NCI-H1930 (cell line): Measurements from ENCODE around the gene FRY.

Experiments used
- DNase-seq, 2 experiments: peaks; one replicate each; lab custom pipeline; 2025; lab: John Stamatoyannopoulos, UW

FRY gene

DNA sequence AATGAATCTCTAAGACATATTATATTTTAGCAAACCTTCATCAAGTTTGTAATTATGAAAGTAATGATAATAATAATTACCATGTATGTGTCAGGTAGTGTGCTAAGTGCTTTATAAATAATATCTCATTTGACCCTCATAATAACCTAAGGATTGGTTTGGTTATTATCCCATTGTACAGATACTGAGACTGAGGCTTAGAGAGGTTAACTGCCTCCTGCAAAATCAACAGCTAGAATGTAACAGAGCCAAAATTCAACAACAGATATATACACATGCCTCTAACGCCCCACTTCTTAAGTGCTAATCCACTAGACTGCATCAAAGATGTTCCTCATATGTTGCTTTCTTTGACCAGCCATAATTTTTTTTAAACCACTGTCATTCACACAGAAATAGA, 142.8 kb downstream of the FRY start:
- no peak for DNase-seq

DNA sequence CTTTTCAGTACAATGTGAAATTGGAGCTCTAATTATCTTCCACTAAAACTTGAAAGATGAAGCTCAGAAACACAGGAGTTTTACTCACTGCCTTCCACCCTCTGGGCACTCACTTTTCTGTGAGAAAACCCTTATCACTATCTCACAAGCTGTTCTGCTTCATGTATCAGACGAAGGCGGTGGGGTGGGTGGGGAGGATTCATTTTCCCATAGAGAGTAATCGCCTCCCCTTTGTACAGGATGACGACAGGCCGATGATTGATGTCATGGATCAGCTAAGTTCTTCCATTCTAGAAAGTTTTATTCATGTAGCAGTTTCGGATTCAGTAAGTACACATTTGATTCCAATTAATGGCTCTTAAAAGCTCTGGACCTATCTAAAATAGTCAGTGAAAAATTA, 143.7 kb downstream of the FRY start:
- no peak for DNase-seq

DNA sequence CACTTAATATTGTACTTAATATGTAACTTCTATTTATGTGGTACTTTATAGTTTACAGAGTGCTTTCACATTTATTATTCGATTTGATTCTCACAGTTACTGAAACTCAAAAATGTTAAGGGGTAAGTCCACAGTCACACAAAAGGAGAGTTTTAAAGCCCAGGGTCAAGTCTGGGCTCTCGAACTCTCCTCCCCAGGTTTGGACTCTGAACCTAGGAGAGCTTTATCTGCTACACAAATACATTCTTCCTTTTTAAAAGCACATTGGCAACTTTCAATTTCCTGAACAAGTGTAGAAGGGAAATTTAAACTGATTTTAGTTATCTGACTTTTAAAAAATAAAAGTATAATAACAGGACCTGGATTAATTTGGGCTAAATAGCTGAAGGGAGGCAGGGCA, 144.4 kb downstream of the FRY start:
- DNase-seq = no peak

DNA sequence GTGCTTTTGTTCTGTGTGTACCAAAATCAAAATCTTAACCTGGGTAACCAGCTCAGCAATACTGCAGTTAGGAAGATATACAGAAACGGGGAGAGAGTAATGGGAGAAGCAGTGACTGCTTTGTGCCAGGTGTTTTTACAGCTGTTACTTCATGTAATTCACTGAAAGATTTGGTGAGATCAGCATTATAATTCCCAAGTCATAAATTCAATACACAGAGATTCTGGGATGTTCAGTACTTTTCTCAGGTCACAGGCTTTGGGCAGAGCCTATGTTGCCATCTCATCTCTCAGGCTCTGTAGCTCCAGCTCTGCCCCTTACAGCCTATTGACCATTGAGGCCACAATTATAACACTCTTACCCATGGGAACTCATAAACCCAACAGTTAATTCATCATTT, 145.1 kb downstream of the FRY start:
- DNase-seq = no peak

DNA sequence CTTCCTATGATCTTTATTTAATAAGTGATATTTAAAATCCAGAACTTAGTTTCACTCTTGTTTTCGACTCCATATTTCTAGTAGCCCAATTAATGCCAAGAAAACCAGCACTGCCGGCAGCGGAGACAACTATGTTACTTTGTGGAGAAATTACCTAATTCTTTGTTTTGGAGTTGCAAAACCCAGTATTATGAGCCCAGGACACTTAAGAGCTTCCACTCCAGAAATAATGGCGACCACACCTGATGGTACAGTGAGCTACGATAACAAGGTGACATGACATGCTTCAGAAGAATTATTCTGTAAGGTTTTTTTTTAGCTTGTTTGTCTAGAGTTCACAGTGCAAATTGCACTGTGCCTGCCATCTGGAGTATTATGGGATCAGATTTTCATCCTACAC, 147.2 kb downstream of the FRY start:
- DNase-seq = no peak

DNA sequence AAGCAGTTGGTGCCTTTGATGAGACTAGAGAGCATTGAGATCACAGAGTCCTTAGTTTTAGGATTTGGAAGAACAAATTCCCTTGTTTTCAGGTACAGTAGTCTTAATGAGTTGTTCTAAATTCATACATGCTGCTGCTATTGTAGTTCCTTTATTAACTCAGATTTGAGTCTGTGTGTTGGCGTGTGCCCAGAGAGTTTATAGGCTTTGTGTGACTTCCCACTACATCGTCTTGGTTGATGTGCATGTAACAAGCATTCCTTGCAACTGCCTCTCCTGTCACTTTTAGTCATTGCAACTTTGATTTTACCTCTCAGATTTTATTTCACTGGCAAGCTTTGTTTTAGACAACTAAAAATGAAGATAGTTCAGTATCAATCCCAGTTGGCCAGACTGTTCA, 148.1 kb downstream of the FRY start:
- no peak for DNase-seq

DNA sequence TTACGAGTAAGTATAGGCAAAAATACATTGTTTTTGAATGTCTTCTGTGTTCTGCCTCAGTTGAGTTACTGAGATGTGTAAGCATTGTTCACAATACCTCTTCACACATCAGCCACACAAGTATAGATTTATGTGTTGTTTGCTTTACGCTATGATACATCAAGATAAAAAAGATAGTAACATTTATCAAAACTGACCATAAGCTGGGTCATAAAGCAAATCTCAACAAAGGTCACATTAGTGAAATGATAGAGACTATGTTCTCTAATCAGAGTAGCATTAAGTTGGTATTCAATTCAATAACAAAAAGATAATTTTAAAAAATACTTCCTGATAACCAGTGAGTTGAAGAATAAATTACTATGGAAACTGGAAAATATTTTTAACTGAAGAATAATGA, 156.1 kb downstream of the FRY start:
- DNase-seq = no peak

DNA sequence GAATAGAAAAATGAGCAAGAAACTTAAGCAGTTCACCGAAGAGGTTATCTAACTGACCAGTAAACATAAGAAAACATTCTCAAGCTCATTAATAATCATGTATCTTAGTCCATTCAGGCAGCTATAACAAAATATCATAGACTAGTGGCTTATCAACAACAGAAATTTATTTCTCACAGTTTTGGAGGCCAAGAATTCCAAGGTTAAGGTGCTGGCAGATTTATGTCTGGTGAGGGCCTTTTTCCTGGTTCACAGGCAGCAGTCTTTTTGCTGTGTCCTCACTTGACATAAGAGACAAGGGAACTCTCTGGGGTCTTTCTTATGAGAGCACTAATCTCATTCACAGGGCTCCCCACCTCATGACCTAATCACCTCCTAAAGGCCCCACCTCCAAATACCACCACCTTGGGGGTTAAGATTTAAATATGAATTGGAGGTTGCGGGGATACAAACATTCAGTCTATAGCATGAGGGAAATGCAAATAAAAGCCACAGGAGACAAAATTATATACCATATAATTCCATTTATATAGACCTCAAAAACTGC, 160.0 kb downstream of the FRY start:
- DNase-seq = no peak

DNA sequence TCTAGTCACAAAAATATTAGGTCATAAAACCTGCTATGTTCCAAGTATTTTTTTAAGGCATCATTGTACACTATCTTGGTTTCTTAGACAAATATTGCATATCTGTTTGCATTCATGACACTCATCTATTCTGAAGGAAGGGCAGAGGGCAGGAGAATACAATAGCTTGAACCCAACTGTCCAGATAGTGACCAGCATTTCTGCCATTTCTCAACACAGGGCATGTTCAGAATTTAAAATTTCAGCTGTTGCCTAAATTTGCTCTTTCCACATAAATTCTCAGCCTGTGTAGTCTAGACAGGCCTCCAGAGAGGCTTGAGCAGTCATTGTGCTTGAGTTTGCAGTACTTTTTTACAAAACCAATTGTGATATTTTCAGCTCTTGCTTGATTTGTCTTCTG, 164.1 kb downstream of the FRY start:
- no peak for DNase-seq

DNA sequence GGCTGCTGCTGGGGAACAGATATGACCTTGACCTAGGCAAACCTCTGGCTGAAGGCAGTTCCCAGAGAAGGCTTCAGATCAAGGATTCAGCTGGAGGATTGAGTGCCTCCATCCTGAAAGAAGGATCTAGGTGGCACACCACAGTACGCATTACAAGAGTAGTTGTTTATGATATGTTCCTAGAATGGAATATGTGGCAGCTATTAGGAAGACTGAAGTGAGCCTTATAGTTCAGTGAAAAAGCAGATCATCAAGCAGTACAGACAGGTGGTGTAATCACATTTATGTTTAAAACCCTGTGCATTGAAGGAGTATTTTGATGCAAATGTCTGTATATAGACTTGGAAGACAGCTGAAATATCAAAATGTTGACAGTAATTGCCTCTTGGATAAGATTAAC, 167.6 kb downstream of the FRY start:
- DNase-seq = no peak

DNA sequence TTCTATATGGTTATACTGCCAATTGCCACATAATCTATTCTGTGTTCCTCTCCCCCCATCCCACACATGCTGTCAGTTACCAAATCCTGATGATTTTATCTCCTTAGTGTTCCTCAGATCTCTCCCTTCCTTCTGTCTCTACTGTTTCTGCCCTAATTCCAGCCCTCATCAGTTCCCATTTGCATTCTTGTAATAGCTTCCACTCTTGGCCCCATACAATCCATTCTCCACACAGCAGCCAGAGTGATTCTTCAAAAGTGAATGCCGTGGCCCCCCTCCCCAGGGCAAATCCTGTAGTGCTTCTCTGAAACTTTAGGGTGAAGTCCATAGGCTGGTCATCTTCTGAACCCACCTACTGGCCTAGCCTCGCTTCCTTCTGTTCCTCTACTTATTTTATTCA, 169.2 kb downstream of the FRY start:
- no peak for DNase-seq

DNA sequence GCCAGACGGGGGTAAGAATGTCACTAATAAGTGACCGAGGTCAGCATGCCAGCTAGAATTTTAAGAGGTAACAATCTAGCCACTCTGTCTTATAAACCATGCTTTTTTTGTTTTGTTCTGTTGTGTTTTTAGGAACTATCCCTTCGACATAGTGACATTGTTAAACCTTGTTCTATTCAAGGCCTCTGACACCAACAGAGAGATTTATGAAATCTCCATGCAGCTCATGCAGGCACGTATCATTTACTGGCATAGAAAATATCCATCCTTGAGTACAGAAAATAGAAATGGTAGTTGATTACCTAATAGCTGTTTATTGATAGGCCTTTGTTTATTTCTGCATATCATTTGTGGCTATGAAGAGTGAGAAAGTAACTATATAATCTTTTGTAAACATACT, 170.2 kb downstream of the FRY start:
- DNase-seq = no peak

DNA sequence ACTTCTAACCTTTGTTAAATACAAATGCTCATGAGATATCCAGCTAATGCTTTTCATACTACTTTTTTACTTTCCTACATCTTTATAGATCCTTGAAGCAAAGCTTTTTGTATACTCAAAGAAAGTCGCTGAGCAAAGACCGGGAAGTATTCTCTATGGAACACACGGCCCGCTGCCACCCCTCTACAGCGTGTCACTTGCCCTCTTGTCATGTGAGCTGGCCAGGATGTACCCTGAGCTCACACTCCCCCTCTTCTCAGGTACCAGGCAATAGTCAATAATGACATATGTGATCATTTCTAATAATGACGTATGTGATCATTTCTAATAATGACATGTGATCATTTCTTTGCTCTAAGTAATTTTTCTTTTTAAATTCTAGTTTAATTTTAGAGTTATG, 170.7 kb downstream of the FRY start:
- no peak for DNase-seq

DNA sequence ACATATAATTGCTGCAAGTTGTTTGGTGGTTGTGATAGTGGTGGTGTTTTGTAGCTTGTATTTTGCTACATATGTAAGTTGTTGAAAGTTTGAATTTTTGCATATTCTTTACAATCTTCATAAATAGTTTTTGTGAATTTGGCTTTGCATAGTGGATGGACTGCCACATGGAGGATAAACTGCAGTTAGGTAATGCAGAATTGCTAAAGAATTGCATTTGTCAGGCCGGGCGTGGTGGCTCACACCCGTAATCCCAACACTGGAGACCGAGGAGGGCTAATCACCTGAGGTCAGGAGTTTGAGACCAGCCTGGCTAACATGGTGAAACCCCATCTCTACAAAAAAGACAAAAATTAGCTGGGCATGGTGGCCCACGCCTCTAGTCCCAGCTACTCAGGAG, 171.6 kb downstream of the FRY start:
- DNase-seq = no peak

DNA sequence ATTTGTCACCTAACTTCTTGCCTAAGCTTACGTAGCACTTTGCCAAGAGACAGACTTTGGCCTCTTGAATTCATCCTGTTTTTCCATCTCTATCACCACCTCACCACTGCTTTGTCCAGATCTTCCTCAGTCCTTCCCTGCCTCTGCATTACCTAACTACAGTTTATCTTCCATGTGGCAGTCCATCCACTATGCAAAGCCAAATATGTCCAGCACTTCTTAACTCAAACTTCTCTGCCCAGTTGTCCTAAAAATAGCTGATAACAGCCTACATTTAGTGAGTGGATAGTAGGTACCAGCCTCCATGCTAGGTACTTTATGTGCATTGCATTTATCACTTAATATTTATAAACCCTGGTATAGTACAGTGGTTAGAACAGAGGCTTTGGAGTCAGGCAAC, 172.2 kb downstream of the FRY start:
- DNase-seq = no peak

DNA sequence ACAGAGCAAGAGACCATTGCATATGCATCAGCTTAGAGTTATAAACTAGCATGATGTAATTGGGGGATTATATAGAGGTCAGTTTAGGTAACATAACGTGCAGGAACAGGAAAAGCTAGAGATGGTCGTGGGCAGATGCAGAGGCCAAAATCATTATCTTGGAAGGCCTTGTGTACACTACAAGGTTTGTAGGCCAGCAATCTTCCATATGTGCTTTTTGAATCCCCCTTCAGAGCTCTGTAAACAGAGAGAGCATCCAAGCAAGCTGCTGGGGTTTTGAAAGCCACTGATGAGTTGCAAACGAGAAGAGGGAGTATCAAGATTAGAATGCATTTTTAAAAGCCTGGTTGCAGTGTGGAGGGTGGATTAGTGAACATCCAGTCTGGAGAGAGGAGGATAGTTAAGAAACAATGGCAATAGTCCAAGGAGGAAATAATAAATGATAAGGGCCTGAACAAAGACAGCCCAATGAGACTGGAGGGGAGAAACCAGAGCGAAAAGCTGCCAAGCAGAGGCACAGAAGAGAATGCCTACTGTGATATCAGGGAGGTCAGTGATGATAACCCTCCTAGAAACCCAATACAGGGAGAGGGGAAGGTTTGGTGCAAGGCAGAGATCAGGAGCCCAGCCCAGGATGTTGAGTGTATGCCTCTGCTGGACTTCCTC, 174.0 kb downstream of the FRY start:
- no peak for DNase-seq

DNA sequence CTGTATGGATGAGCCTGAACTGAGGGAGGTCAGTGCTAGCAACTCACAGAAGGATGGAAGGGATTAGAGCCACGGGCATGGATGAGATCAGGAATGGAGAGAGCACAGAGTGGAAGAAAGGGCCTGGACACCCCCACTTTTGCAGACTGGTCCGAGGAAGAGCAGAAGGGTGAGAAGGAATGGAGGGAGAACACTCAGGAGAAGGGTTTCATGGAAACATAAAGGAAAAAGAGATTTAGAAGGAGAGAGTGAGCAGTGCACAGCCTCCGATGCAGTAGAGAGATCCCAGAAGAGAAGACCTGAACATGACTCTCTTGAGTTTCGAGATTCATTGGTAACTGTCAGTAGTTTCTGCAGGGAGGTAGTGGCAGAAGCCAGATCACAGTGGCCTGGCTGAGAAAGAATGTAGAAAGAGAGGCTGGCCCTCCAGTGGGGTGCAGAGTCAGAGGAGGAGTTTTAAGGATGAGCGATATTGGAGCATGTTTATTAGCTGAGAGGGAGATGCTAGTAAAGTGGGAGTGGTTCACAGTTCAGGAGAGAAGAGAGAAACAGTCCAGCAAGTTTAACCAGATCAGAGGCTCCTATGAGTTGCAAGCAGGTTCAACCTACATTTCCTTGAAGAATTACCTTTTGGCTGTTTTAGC, 174.6 kb downstream of the FRY start:
- no peak for DNase-seq

DNA sequence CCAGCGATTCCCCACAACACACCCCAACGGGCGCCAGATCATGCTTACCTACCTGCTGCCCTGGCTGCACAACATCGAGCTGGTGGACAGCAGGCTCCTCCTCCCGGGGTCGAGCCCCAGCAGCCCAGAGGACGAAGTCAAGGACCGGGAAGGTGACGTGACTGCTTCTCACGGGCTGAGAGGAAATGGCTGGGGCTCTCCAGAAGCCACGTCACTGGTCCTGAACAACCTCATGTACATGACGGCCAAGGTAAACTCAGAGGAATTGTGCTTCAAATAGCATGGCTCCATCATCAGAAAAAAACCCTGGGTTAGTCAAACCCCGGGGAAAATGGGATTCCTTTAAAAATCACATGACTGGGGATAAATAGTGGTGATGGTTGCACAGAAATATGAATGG, 177.3 kb downstream of the FRY start:
- DNase-seq = no peak

DNA sequence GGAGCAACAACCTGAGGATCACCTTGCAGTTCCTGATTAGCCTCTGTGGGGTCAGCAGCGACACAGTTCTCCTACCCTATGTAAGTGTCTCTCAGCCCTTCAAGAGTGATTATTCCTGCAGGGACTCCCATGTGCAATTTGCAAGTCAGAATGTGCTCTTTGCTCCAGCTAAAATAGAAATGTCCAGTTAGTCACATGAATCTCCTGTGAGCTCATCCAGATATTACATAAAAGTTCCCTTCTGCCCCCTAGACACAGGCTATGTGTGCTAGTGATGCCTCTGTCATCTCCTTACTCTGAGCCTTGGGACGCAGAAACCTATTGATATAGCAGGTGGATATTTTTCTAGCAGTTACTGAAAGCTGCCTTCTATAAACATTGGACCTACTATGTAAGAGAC, 178.1 kb downstream of the FRY start:
- DNase-seq = no peak

DNA sequence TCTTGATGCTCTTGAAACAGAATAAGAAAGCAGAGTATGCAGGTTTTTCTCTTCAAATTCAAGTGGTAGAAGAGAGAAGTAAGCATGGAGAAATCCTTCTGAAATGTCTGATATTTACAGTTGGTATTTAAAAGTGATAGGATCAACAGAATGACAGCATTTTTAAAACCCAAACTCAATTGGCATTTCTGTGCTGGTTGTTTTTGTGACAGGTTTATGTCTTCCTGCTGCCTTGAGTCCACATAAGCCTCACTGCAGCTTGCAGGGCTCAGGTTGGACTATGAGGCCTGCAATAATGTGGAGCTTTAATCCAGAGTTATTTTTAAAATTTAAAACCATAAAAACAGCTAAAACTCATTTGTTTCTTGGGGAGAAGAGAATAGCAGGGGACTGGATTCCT, 178.5 kb downstream of the FRY start:
- DNase-seq = no peak

DNA sequence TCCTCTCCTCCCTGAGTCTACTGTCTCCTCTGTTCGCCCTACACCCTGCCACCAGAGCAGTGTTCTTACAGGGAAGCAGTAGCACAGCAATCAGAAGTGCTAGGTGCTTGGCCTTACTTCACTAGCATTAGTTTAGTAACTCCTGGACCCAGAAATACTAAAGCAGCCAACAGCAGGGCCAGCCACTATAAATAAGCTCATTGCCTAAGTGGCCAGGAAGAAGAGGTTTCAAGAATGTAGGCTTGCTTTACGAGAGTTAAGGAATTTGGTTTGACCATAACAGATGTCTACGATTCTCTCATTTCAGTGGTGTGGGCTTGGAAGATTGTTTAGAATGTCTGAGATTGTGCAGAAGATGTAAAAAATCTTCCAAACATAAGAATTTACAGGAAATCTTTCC, 180.2 kb downstream of the FRY start:
- no peak for DNase-seq

DNA sequence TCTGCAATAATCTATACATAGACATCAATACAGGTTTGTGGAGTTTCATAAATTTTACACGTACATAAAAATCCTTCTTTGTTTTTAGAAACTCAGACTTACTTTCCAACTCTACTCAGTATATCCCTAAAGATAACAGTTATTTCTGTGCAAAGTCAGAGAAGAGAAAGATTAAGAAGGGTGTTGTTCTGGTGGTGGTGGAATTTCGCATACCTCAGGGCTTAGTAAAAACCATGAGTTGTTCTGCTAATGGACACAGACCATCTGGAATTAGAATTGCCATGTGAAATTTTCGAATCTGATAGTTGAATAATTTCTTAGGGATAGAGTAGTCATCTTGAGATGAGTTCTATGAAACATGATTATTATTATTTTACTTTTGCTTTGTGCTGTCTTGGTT, 180.8 kb downstream of the FRY start:
- DNase-seq = no peak

DNA sequence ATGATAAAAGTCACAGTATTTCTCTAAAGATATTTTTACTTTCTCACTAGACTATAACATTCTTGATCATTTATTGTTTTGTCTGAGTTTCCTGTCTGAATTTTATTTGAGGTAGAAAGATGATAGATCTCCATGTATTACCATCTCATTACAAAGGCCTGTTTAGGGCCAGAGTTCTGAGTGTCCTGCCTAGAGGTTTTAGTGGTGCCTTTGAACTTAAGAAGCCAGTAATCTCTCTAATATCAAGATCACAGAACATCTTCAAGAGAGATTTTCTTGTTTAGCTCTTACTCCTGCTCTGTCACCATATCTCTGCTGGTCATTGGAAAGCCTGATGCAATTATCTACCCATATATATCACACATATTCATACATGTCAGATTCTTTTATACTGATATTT, 182.1 kb downstream of the FRY start:
- no peak for DNase-seq

DNA sequence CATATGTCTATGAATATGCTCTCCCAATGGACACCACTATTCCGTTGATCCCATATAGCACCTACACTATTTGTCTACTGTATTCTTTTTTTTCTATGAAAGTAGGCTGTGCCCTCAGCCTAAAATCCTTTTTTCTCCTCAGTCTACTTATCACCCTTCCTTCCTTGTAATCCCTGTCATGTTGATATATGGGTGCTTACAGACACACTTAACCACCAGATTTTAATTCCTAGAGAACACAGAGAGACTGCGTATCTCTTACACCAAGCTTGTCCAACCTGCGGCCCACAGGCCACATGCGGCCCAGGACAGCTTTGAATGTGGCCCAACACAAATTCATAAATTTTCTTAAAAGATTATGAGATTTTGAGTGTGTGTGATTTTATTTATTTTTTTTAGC, 182.5 kb downstream of the FRY start:
- DNase-seq = no peak
